PC-3 (cell line): ENCODE results near the gene HFM1. TPM values are rescaled to one million over a fixed set of nuclear protein-coding genes. Genes with fewer than 3 reads are reported as not detected.
A peak's percentile ranks its signal among the peaks of the same experiment; 100 is the strongest.

ENCODE experiments used
- ATAC-seq: fragments of 200-7000 bp; cut with Tn5 transposase; 2 replicates; pipeline ENCODE4 v1.9.1; 2020; ENCODE audit warnings: mild to moderate bottlenecking, moderate library complexity
- Bru-seq: library from RNA; stranded (reverse); fragments of 400-500 nt; gene quantifications from one replicate; lab custom pipeline; 2021; lab: Mats Ljungman, UMichigan
- BruChase-seq, 2 experiments: library from RNA; stranded (reverse); fragments of 400-500 nt; gene quantifications; one replicate each; lab custom pipeline; 2021; lab: Mats Ljungman, UMichigan
- BruUV-seq: library from RNA; stranded (reverse); fragments of 400-500 nt; replicated peaks from 2 replicates; lab custom pipeline; 2021; lab: Mats Ljungman, UMichigan
- CTCF ChIA-PET: fragments of 300-600 bp; sonication (Branson Sonifier 250); formaldehyde crosslinking; loops from one replicate; lab custom pipeline; 2022; ENCODE audit warnings: antibody characterized with exemption; lab: Charles Lee
- POLR2A ChIA-PET: fragments of 300-600 bp; sonication (Branson Sonifier 250); formaldehyde crosslinking; loops from one replicate; lab custom pipeline; 2022; ENCODE audit warnings: antibody characterized with exemption; ENCODE audit not compliant: unreplicated experiment; lab: Charles Lee
- DNase-seq: peaks from one replicate; pipeline ENCODE4 v3.0.0-alpha.2; 2015
- H2AFZ ChIP-seq: fragments of 300-600 bp; sonication (generic); 2 replicates; pipeline ENCODE4 v1.6.0; 2016; ENCODE audit warnings: antibody characterized with exemption, low read length
- H3F3A ChIP-seq: fragments of 300-600 bp; sonication (generic); one replicate; pipeline ENCODE4 v1.6.0; 2017; ENCODE audit warnings: antibody characterized with exemption, low read length, control low read depth, mild to moderate bottlenecking; ENCODE audit not compliant: unreplicated experiment
- H3K27ac ChIP-seq: fragments of 300-600 bp; sonication (generic); 2 replicates; pipeline ENCODE4 v1.5.1; 2016; ENCODE audit warnings: mild to moderate bottlenecking, low read length
- H3K27me3 ChIP-seq: fragments of 300-600 bp; sonication (generic); 2 replicates; pipeline ENCODE4 v1.6.1; 2016; ENCODE audit warnings: low read length, mixed read lengths
- H3K36me3 ChIP-seq: fragments of 300-600 bp; sonication (generic); 2 replicates; pipeline ENCODE4 v1.6.1; 2016; ENCODE audit warnings: low read depth, mixed run types, low read length, mixed read lengths
- H3K4me1 ChIP-seq: fragments of 300-600 bp; sonication (generic); 2 replicates; pipeline ENCODE4 v1.5.1; 2016; ENCODE audit warnings: low read length; ENCODE audit not compliant: insufficient read depth
- H3K4me2 ChIP-seq: fragments of 300-600 bp; sonication (generic); 2 replicates; pipeline ENCODE4 v1.6.0; 2016; ENCODE audit warnings: low read length
- H3K4me3 ChIP-seq: fragments of 300-600 bp; sonication (generic); 2 replicates; pipeline ENCODE4 v1.5.1; 2016; ENCODE audit warnings: mild to moderate bottlenecking, low read length, mixed read lengths
- H3K79me2 ChIP-seq: fragments of 300-600 bp; sonication (generic); 2 replicates; pipeline ENCODE4 v1.6.1; 2017; ENCODE audit warnings: low read length, mixed read lengths
- H3K9ac ChIP-seq: fragments of 300-600 bp; sonication (generic); 2 replicates; pipeline ENCODE4 v1.6.0; 2016; ENCODE audit warnings: mild to moderate bottlenecking, low read length
- H3K9me2 ChIP-seq: fragments of 300-600 bp; sonication (generic); replicated peaks from 2 replicates; pipeline ENCODE4 v1.6.1; 2016; ENCODE audit warnings: mixed run types, low read length, mixed read lengths
- H3K9me3 ChIP-seq: fragments of 300-600 bp; sonication (generic); 2 replicates; pipeline ENCODE4 v1.6.1; 2016; ENCODE audit warnings: low read length, mixed read lengths
- H4K20me1 ChIP-seq: fragments of 300-600 bp; sonication (generic); 2 replicates; pipeline ENCODE4 v1.6.1; 2016; ENCODE audit warnings: low read length, mixed read lengths
- CTCF ChIP-seq: fragments of 300-600 bp; sonication (generic); conservative IDR thresholded peaks from 2 replicates; pipeline ENCODE4 v1.5.1; 2017; ENCODE audit warnings: antibody characterized with exemption, low read depth, mild to moderate bottlenecking, low read length
- EZH2 ChIP-seq: fragments of 300-600 bp; sonication (generic); IDR thresholded peaks from one replicate; pipeline ENCODE4 v1.6.1; 2017; ENCODE audit warnings: antibody characterized with exemption, mild to moderate bottlenecking, low read length; ENCODE audit not compliant: unreplicated experiment
- EZH2phosphoT487 ChIP-seq: fragments of 300-600 bp; sonication (generic); IDR thresholded peaks from 2 replicates; pipeline ENCODE4 v1.6.1; 2018; ENCODE audit warnings: mild to moderate bottlenecking, antibody characterized with exemption, low read length, borderline replicate concordance
- intact Hi-C: fragments of 100-400 bp; cut with micrococcal nuclease; formaldehyde crosslinking; loops from 2 replicates; pipeline ENCODE4 v1.9.0; 2023
- long read RNA-seq: library from polyadenylated mRNA; unstranded; transcript quantifications from one replicate; pipeline ENCODE4 v2.0.0, GENCODE V29; 2021; ENCODE audit not compliant: unreplicated experiment
- total RNA-seq: library from RNA; depleted of rRNA; stranded (reverse); fragments of >200 nt; gene quantifications from 2 replicates; pipeline ENCODE4 v1.2.3, GENCODE V29; 2014; rRNA removed

HFM1 gene
- not detected in 2 replicates for total RNA-seq
- Bru-seq, nascent RNA, result percentile 7 among the genes with signal in this experiment
- percentile 6 among the genes with signal in this experiment for BruChase-seq, experiment 1, labeled RNA remaining after a 6-hour chase
- percentile 12 among the genes with signal in this experiment for BruChase-seq, experiment 2, labeled RNA remaining after a 2-hour chase
- long read RNA-seq, result 0 reads

- H3F3A ChIP-seq, result no peaks in the 10 kb centered on the region
- no peaks in the 10 kb centered on the region for H3K36me3 ChIP-seq
- no peak within 1 kb of the TSS for H3K27ac ChIP-seq
- H3K4me1 ChIP-seq, result no peaks in the 10 kb centered on the region
- no peaks in the 10 kb centered on the region for H4K20me1 ChIP-seq
- H2AFZ ChIP-seq, result peak within 1 kb of the TSS; percentile 52; the same call in 1 of the 2 replicates
- peak within 1 kb of the TSS; percentile 46 for H3K4me3 ChIP-seq
- H3K79me2 ChIP-seq, result no peaks in the 10 kb centered on the region
- CTCF ChIA-PET, result no interaction called here
- no TSS peak for BruUV-seq
- H3K4me2 ChIP-seq, result peak within 1 kb of the TSS; percentile 62
- no peaks in the 10 kb centered on the region for H3K9me2 ChIP-seq
- no peaks in the 10 kb centered on the region for H3K9me3 ChIP-seq
- ATAC-seq (peak; percentile 56), DNase-seq (no peak)
- H3K9ac ChIP-seq, result no peak within 1 kb of the TSS
- intact Hi-C loops, result loop anchor here (5.0 to 10.0 kb wide), 3 partner anchors 237 to 1357 kb away; no protein-coding TSS in a partner anchor
- POLR2A ChIA-PET, result no interaction called here
- peak; percentile 97 for TF ChIP-seq EZH2
- TF ChIP-seq CTCF, result no peak
- peak; percentile 71; the same call in 1 of the 2 replicates for TF ChIP-seq EZH2phosphoT487
- peaks cover 74% of the 10 kb centered on the region for H3K27me3 ChIP-seq
These were observed at the start of gene HFM1 for GRCh38 chr1:91404151-91405012. TSS of gene HFM1 (minus strand) at chr1:91404837. CDS start at chr1:91401082, 3,755 bp downstream.

- ChIA-PET CTCF (no interaction called here), POLR2A (no interaction called here)
These were observed 49.5 kb upstream of the HFM1 start for GRCh38 chr1:91454136-91454535.

More at GRCh38 chr1:91454136-91454535, 49.5 kb upstream of the HFM1 start:
- TF ChIP-seq EZH2 (no peak), CTCF (no peak), EZH2phosphoT487 (no peak)
- Histone ChIP-seq H3K4me2 (no peak overlapping the region), H3K79me2 (no peaks in the 10 kb centered on the region), H3K4me1 (no peaks in the 10 kb centered on the region), H3K9ac (no peak overlapping the region), H3K9me3 (no peaks in the 10 kb centered on the region), H3F3A (no peaks in the 10 kb centered on the region), H3K9me2 (no peaks in the 10 kb centered on the region), H4K20me1 (no peaks in the 10 kb centered on the region), H3K27me3 (peaks cover 39% of the 10 kb centered on the region), H3K27ac (no peak overlapping the region), H2AFZ (no peak overlapping the region), H3K4me3 (no peak overlapping the region), H3K36me3 (no peaks in the 10 kb centered on the region)
- no peak for ATAC-seq
- intact Hi-C loops, result no loop called here
- no peak for DNase-seq
- no TSS peak for BruUV-seq
